Heart right ventricle (tissue), 16 donors: ENCODE data around the gene TMA16. TPM values are rescaled to one million over a fixed set of nuclear protein-coding genes. Genes with fewer than 3 reads are reported as not detected.
A peak's percentile ranks its signal among the peaks of the same experiment; 100 is the strongest.

ENCODE experiments used
- ATAC-seq, 8 donors: fragments of 200-7000 bp; cut with Tn5 transposase; one replicate each; pipeline ENCODE4 v1.9.1; 2020; ENCODE audit warnings: mild to moderate bottlenecking in 8 of 8, moderate library complexity in 8 of 8, moderate number of reproducible peaks in 1 of 8
- DNase-seq, 2 donors: peaks; one replicate each; pipeline ENCODE4 v3.0.0-alpha.2; 2020
- H3K27ac ChIP-seq, 10 donors: fragments of 200-600 bp; sonication (generic) in 2 of 10; one replicate each; pipeline versions ENCODE4 v1.5.0 to v1.8.0; 2020 to 2022; ENCODE audit warnings: mild to moderate bottlenecking in 3 of 10
- H3K27me3 ChIP-seq, 7 donors: fragments of 200-600 bp; one replicate each; pipeline ENCODE4 v1.8.0; 2021 to 2022; ENCODE audit warnings: mild to moderate bottlenecking in 2 of 7
- H3K36me3 ChIP-seq, 9 donors: fragments of 200-600 bp; sonication (generic) in 1 of 9; one replicate each; pipeline versions ENCODE4 v1.5.0 to v1.8.0; 2020 to 2022; ENCODE audit warnings: mild to moderate bottlenecking in 2 of 9
- H3K4me1 ChIP-seq, 9 donors: fragments of 200-600 bp; sonication (generic) in 1 of 9; one replicate each; pipeline versions ENCODE4 v1.5.0 to v1.8.0; 2020 to 2022; ENCODE audit warnings: mild to moderate bottlenecking in 4 of 9
- H3K4me3 ChIP-seq, 10 donors: fragments of 200-600 bp; sonication (generic) in 2 of 10; one replicate each; pipeline versions ENCODE4 v1.5.0 to v1.8.0; 2020 to 2022; ENCODE audit warnings: mild to moderate bottlenecking in 7 of 10, moderate library complexity in 2 of 10
- H3K9me3 ChIP-seq, 11 donors: fragments of 200-600 bp in 10 of 11; sonication (generic) in 2 of 11; one replicate each; pipeline versions ENCODE4 v1.5.0 to v1.8.0; 2013 to 2022; ENCODE audit warnings: mild to moderate bottlenecking in 2 of 11, control low read depth in 1 of 11, moderate library complexity in 1 of 11
- WGBS, 2 donors: extraction: QIAGEN DNeasy Blood & Tissue Kit; methylation state at CpG; one replicate each; pipeline ENCODE4 v1.1.7; 2013; ENCODE audit warnings: inconsistent platforms in 1 of 2; 5-methylcytosine and 5-hydroxymethylcytosine counted together
- intact Hi-C, 10 donors: fragments of 100-400 bp; cut with DNase I; formaldehyde crosslinking; loops; one replicate each; pipeline versions ENCODE4 v1.11.1 to v1.14.2; 2022
- polyA plus RNA-seq, 2 donors: library from polyadenylated mRNA; stranded (reverse); fragments of 200-250 nt; gene quantifications; one replicate each; pipeline ENCODE4 v1.2.3, GENCODE V29; 2013
- total RNA-seq, 10 donors: library from RNA; stranded (reverse); fragmentation: NEBNext Ultra II Directional in 3 of 10; extraction: Animal tissue kit (Norgen Biotek cat#: 25700) in 3 of 10; gene quantifications; one replicate each; pipeline versions ENCODE4 v1.2.1 to v1.2.4, GENCODE V29; 2021 to 2023
- TF ChIP-seq, protein P1 (sequence below), 9 donors: fragments of 200-600 bp; sonication (generic) in 2 of 9; IDR thresholded peaks; one replicate each; pipeline versions ENCODE4 v1.5.0 to v1.8.0; 2021 to 2022; ENCODE audit warnings: antibody characterized with exemption in 9 of 9, mild to moderate bottlenecking in 5 of 9, moderate library complexity in 1 of 9
- donor health status: Arrhythmogenic right ventricular cardiomyopathy.
- donor health status: ischemic (EF 13 %, LVEDD 7.1; RV severe dilation, severe dysfunction).
- donor health status: healthy with polysubstance abuse.
- donor health status: DM: no; HTN: yes; CAD: no.
- donor health status: DM: no; HTN: no; CAD: no.
- donor health status: ischemic (EF 25% LVEDD 6.9; RV normal size, moderate dysfunction).
- donor health status: ischemic (EF 25% LVEDD 5.7; RV mildly dilated, moderate dysfunction).
- donor health status: healthy.
- donor health status: DM: yes; HTN: yes; CAD: no.
- donor health status: Ischemic cardiomyopathy.
- donor health status: ischemic (EF 35%, LVEDD 5.7; RV mildly dilated, moderate dysfunction).
- donor health status: nonischemic (EF 11% LVEDD 7.7; RV severe dilation, severe dysfunction).
- donor health status: DM: yes; HTN: yes; CAD: no.
- donor health status: PGD.
- donor health status: ischemic (EF 29% LVEDD 5.4; RV normal size, mild dysfunction).
- donor health status: nonischemic (EF 23%, LVEDD 6.1; RV moderate dilation, normal function).

Gene TMA16
- total and polyA plus RNA-seq, 12 donors, result 6.5 to 15.3 (median 9.7) TPM

DNA sequence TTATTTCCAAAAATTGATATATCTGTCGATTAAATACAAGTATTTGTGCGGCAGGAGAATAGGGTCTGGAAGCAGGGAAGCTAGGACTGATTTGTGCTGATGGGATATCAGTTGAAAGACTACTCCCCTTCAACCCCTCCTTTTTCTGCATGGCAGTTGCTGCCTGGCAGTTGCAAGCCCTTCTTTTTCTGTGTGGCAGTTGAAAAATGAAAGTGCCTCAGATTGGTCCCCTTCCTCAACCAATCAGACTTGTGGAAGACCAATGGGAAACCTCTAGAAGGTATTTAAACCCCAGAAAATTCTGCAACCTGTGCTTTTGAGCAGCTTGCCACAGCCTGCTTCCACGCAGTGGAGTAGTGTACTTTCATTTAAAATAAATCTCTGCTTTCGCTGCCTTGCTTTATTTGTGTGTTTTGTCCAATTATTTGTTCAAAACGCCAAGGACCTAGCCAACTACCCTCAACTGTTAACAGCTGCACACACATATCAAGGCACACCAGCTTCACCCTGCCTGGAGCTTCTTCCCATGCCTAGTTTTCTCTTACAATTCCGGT, 1.5 kb upstream of the TMA16 start:
- 92 to 93% methylated on average over 6 of the region's 6 CpGs for WGBS, 2 donors
- Histone ChIP-seq H3K27ac (peak overlapping the region in 2 of 10 donors; percentile 1 to 90), H3K4me3 (no peak overlapping the region), H3K4me1 (peaks cover 0 to 32% (median 12%) of the 10 kb centered on the region in 9 donors), H3K36me3 (peaks cover 0 to 4% (median 0%) of the 10 kb centered on the region in 9 donors), H3K27me3 (no peaks in the 10 kb centered on the region), H3K9me3 (no peaks in the 10 kb centered on the region)
- ATAC-seq, result no peak
- DNase-seq, result no peak
- intact Hi-C loops, result loop anchor here in 1 of 10 donors (5.0 kb wide), 1 partner anchor 326 kb away; the partner anchor contains the start of gene NAF1
- TF ChIP-seq, protein P1, sequence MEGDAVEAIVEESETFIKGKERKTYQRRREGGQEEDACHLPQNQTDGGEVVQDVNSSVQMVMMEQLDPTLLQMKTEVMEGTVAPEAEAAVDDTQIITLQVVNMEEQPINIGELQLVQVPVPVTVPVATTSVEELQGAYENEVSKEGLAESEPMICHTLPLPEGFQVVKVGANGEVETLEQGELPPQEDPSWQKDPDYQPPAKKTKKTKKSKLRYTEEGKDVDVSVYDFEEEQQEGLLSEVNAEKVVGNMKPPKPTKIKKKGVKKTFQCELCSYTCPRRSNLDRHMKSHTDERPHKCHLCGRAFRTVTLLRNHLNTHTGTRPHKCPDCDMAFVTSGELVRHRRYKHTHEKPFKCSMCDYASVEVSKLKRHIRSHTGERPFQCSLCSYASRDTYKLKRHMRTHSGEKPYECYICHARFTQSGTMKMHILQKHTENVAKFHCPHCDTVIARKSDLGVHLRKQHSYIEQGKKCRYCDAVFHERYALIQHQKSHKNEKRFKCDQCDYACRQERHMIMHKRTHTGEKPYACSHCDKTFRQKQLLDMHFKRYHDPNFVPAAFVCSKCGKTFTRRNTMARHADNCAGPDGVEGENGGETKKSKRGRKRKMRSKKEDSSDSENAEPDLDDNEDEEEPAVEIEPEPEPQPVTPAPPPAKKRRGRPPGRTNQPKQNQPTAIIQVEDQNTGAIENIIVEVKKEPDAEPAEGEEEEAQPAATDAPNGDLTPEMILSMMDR (IDR thresholded peaks at IDR 0.05), result no peak

DNA sequence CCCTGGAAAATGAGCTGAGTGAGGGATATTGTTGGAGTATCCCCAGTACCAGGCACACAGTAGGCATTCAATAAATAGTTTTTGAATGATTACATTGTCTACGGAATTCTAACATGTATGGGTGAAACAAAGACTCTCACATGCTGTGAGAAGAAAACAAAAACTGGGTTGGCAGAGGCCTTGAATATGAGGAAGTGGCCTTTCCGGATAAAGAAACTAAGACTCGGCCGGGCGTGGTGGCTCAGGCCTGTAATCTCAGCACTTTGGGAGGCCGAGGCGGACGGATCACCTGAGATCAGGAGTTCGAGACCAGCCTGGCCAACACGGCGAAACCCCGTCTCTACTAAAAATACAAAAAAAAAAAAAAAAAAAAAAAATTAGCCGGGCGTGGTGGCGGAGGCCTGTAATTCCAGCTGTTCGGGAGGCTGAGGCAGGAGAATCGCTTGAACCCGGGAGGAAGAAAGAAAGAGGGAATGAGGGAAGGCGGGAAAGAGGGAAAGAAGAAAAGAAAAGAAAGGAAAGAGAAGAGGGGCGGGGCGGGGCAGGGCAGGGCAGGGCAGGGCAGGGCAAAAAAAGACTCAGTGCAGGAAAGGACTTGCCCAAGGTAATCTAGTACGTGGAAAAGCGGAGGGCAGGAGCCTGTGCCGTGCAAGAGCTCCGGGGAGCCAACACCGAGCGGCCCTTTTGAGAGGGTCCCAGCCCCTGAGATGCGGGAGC, 689 bp upstream of the TMA16 start:
- WGBS, 2 donors, result 48 to 57% methylated on average over 25 to 28 of the region's 28 CpGs
- TF ChIP-seq, protein P1 (IDR thresholded peaks at IDR 0.05), result no peak
- Histone ChIP-seq H3K27me3 (no peaks in the 10 kb centered on the region), H3K9me3 (no peaks in the 10 kb centered on the region), H3K4me3 (peak overlapping the region; percentile 64 to 96 (median 86)), H3K27ac (peak overlapping the region; percentile 1 to 91 (median 84)), H3K36me3 (peaks cover 0 to 4% (median 0%) of the 10 kb centered on the region in 9 donors), H3K4me1 (peaks cover 0 to 32% (median 12%) of the 10 kb centered on the region in 9 donors)
- ATAC-seq (peak in 3 of 8 donors; percentile 25 to 37 (median 34)), DNase-seq (peak; percentile 13 to 25)
- intact Hi-C loops, result loop anchor here in 1 of 10 donors (5.0 kb wide), 1 partner anchor 326 kb away; the partner anchor contains the start of gene NAF1

DNA sequence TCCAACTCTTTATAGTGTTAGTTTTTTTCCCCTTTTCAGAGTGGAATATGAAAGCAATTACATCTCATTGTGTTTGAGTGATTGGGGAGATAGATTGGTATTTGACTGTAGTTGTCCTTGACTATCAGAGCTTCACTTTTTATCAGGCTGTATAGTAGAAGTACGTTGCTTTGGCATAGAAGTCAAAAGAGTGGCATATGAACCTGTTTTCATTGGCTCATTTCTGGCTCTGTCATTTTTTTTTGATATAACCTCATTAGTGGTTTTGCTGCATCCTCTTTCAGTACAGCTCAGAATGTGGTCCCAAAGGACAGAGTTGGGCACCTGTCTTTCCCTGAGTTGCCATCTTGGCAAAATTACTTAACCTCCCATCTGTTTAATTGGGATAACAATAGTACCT, 1.4 kb downstream of the TMA16 start:
- no peaks in the 10 kb centered on the region for H3K9me3 ChIP-seq
- DNase-seq (no peak), ATAC-seq (no peak)
- H3K27me3 ChIP-seq, result no peaks in the 10 kb centered on the region
- H3K36me3 ChIP-seq, result peaks cover 0 to 4% (median 0%) of the 10 kb centered on the region in 9 donors
- peaks cover 0 to 32% (median 12%) of the 10 kb centered on the region in 9 donors for H3K4me1 ChIP-seq
- TF ChIP-seq, protein P1 (IDR thresholded peaks at IDR 0.05), result no peak
- peak overlapping the region in 4 of 10 donors; percentile 73 to 96 (median 90) for H3K4me3 ChIP-seq
- no peak overlapping the region for H3K27ac ChIP-seq
- WGBS, 2 donors, result 4 to 16% methylated on average over 1 of the region's 1 CpG
- intact Hi-C loops, result no loop called here

DNA sequence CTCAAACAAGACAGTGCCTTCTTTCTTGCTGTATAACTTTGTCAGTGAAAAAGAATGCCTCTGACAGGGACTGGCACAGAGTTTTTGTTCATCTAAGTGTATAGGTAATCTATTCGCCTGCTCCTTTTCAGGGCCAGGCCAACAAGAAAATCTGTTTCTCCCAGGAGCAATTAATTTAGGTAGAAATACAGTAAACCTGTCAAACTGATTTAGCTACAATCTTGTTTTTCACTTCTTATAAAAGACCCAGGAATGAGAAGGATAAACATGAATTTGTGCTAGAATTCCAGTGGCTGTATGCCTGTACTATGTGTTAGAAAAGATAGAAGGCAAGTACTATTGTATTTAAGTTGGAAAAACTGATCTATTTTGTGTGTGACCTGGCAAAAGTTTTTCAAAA, 6.1 kb downstream of the TMA16 start:
- no peak overlapping the region for H3K27ac ChIP-seq
- TF ChIP-seq, protein P1 (IDR thresholded peaks at IDR 0.05), result no peak
- peaks cover 0 to 4% (median 0%) of the 10 kb centered on the region in 9 donors for H3K36me3 ChIP-seq
- H3K4me3 ChIP-seq, result no peak overlapping the region
- intact Hi-C loops, result no loop called here
- ATAC-seq (no peak), DNase-seq (no peak)
- H3K4me1 ChIP-seq, result peaks cover 0 to 28% (median 6%) of the 10 kb centered on the region in 9 donors
- no peaks in the 10 kb centered on the region for H3K9me3 ChIP-seq
- WGBS, 2 donors, result 95 to 100% methylated on average over 1 of the region's 1 CpG
- H3K27me3 ChIP-seq, result no peaks in the 10 kb centered on the region
